ENCODE measurements around the gene GID8.
"Not testable (repeated sequence)": the region's sequence is repeated elsewhere in the genome, so short reads cannot be mapped to it uniquely, and the experiment has no call there.

Gene GID8

DNA sequence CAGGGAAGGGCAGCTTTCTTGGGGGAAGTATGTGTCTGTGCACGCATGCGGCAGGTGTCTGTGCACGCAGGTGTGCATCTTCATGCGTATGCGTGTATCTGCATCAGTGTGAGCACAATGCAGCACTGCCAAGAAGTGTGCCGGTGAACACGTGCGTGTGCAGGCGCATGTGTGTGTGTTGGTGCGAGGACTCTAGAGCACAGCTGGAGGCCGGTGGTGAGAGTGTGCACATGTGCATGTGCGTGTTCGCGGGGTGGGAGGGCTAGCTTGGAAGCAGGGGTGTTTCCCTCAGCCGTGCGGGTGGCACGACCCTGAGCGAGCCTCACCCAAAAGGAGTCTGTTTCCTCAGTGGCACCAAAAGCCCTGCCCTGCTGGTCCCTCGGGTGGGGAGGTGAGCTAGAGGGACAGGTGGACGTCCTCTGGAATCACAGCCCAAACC, 22.1 kb downstream of the GID8 start:
- no peak for DNase-seq

DNA sequence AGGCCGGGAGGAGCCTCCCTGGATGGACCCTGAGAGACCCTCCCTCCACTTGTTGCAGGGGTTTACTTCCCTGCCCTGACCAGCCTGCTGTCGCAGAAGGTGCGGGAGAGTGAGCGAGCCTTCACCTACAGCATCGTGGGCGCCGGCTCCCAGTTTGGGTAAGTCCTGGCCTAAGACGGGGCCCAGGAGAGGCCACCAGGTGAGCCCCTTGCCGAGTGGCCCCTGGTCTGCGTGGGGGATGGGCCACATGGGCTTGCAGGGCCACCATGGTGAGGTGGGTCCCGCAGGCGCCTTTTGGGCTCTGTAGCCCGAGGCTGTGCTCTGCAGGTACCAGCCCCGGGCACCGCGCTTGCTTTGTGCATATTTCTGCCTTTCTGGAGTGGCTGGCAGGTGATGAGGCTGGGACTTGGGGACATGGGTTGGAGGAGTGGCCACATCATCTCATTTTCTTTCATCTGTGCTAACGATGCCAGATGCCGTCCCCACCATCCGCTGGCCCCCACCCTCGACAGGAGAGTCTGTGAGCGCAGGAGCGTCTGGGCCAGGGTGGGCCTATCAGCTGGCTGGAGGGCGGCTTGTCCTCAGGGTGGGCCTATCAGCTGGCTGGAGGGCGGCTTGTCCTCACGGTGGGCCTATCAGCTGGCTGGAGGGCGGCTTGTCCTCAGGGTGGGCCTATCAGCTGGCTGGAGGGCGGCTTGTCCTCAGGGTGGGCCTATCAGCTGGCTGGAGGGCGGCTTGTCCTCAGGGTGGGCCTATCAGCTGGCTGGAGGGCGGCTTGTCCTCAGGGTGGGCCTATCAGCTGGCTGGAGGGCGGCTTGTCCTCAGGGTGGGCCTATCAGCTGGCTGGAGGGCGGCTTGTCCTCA, 22.7 kb downstream of the GID8 start:
- DNase-seq, result not testable (repeated sequence)

DNA sequence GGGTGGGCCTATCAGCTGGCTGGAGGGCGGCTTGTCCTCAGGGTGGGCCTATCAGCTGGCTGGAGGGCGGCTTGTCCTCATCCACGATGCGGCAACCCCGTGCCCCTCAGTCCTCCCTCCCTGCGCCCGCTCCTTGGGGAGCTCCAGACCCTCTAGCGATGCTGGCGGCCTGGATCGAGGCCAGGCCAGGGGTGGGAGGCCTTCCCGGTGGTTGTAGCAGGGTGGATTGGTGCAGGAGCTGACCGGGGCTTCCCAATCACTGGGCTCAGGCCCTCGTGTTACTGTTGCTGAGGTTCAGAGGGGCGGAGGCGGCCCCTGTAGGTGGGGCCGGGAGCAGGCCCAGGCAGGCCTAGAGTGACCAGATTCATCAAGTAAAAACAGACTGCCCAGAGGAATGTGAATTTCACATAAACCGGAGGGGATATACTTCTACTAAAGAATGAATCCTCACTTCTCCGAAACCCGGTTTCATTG, 23.4 kb downstream of the GID8 start:
- DNase-seq, result no peak

DNA sequence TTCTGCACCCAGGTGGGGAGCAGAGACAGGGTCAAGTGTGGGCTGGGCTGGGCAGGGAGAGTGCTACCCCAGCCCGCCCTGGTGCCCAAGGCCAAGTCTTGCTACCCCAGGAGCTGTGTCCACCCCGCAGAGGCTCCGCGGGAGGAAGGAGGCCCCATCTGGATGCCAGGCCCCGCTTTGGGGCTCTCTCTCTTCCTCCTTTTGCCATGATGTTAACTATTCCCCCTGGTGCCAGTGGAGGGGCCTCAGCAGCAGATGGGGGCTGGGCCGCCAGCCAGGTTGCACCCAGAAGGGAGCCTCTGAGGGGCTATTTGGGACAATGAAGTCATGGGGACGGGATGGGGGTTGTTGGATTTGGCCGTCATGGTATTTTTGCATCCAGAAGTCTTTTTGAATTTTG, 23.9 kb downstream of the GID8 start:
- DNase-seq, result no peak

- DNase-seq, result no peak
Measured at GRCh38 chr20:62962221-62962879, 24.4 kb downstream of the GID8 start.

- no peak for DNase-seq
Measured at GRCh38 chr20:62962891-62963613, 25.1 kb downstream of the GID8 start.

- no peak for DNase-seq
Measured at GRCh38 chr20:62963614-62964397, 25.9 kb downstream of the GID8 start.

- no peak for DNase-seq
Measured at GRCh38 chr20:62964700-62965099, 26.8 kb downstream of the GID8 start.

GRCh38 chr20:62965363-62965771, 27.4 kb downstream of the GID8 start:
- no peak for DNase-seq

GRCh38 chr20:62966212-62967148, 28.5 kb downstream of the GID8 start:
- no peak for DNase-seq

- DNase-seq, result no peak
Measured at GRCh38 chr20:62967149-62967501, 29.2 kb downstream of the GID8 start.

- DNase-seq, result no peak
Measured at GRCh38 chr20:62967628-62968351, 29.8 kb downstream of the GID8 start.

- no peak for DNase-seq
Measured at GRCh38 chr20:62968378-62969178, 30.6 kb downstream of the GID8 start.

- DNase-seq, result no peak
Measured at GRCh38 chr20:62969179-62969760, 31.3 kb downstream of the GID8 start.

DNA sequence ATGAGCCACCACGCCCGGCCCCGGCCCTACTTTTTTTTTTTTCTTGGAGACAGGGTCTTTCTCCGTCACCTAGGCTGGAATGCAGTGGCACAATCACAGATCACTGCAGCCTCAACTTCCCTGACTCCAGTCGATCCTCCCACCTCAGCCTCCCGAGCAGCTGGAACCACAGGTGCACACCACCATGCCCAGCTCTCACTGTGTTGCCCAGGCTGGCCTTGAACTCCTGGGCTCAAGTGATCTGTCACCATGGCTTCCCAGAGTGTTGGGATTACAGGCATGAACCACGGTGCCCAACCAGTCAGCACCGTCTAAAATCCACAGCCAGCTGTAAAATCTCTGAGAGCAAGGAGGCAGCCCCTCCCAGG, 32.0 kb downstream of the GID8 start:
- no peak for DNase-seq

DNA sequence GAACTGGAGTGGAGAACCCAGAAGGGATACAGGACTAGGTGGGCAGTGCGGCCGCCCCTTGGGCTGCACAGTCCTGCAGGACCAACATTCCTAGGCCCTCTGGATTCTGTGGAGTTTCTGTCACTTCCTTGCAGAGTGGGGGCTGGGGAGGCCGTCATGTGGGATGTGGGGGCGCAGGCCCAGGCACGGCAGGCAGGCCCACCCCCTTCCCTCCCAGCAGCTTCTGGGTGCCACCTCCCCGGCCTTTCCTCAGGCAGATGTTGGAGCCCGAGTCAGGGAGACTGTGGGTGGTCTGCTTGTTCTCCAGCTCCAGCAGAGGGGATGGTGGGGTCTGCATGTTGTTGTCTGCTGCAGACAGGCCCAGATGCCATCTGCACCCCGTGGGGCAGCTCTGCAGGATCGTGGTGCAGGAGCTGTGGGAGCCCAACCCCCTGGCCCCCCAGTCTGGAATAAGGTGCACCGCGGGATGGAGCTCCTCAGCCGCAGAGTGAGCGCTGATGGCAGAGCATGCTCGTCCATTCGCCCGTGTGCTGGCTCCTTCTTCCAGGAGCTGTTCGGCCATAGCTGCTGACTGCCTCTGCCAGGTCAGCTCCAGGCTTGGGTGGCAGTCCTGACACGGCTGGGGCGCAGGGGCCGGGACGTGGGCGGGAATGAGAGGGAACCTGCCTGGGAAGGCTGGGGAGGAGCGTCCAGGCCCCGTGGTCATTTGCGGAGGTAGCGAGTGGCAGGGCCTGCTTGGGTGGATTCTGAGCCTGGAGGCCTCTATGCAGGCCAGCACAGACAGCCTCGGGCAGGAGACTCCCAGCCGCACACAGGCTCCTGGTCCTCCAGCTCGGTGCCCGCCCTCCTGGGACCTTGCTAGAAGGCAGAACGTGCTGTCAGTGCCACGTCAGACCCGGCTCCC, 32.6 kb downstream of the GID8 start:
- no peak for DNase-seq

DNA sequence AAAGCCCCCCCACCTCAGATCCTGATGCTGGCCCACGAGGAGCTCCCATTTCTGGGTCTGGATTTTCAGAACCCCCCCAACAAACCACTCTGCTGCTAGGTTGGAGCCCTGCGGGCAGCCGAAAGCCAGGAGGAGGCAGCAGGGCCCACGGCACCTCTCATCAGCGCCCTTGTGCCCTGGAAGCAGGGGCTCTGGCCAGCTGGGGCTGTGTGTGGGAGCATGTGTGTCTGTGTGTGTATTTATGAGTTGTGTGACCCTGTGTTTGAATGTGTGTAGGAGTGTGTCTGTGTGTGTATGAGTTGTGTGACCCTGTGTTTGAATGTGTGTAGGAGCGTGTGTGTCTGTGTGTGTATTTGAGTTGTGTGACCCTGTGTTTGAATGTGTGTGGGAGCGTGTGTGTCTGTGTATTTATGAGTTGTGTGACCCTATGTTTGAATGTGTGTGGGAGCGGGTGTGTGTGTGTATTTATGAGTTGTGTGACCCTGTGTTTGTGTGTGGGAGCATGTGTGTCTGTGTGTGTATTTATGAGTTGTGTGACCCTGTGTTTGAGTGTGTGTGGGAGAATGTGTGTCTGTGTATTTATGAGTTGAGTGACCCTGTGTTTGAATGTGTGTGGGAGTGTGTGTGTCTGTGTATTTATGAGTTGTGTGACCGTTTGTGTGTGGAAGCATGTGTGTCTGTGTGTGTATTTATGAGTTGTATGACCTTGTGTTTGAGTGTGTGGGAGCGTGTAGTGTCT, 33.4 kb downstream of the GID8 start:
- DNase-seq, result no peak
